GM20431 (cell line): ENCODE measurements around the gene LRMDA.

Source experiments
- in situ Hi-C: fragments of 300-500 bp; cut with MseI, MboI; formaldehyde crosslinking; loops from one replicate; pipeline ENCODE4 v1.15.0; 2020; ENCODE audit warnings: low sequenced_read_pairs; ENCODE audit not compliant: unreplicated experiment

The LRMDA gene

DNA sequence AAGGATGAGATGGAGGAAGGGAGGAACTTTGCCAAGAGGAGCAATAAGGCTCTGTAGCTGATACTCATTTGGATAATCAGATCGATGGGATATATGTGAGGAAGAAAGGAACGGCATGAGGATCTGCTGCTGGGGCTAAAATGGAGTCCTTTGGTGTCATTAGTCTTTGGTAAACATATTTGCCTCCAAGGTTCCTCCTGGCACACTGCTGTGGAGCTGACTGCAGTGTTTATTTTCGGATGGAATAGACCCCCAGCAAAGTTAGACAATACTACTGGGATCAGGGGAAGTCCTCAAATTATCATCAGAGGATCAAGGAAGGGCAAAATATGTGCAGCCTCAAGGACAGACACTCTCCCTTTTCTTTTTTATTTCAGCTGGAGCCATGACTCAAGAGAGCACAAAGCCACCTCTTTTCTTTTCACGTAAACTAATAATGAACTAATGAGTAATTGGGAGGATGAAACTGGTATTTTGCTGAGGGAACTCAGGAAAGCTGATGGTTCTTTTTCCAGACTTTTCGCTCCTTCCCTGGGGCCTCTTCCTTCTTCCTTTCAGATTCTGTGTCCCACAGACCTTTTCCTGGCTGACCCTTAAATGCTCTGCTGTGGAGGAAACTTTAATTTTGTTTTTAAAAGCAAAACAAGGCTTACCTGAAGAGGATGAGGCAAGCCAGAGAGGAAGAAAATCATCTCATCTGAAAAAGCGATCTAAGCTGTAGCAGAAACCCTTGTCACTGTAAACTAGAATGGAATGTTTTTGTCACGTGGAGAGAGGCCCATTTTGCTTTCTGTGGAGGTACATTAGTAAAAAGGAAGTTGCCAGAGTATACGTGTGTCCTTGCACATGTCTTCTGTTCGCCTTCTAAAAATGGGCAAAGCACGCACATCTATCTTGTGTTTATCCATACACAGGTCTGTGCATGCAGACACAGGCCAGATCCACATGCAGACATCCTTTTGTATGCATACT, 33.3 kb downstream of the LRMDA start:
- in situ Hi-C loops, result no loop called here

- in situ Hi-C loops, result no loop called here
Observed at GRCh38 chr10:75465450-75465827, 34.0 kb downstream of the LRMDA start.

- in situ Hi-C loops, result no loop called here
Observed at GRCh38 chr10:75466001-75466400, 34.6 kb downstream of the LRMDA start.

DNA sequence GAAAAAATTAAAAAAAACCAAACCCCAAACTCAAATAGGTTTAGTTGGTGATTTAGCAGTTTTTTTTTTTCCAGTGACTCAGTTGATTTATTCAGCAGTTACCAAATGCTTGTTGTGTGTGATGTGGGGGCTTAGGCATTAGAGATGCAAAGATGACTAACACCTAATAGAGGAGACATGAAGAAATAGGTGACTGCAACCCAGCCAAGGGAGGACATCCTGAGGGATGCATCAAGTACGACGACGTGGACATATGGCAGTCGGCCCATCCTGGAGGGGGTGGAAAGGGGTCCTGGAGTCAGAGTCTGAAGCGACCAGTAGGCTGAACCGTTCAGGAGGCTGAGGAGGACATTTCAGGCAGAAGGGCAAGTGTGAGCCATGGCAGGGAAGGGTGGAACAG, 35.5 kb downstream of the LRMDA start:
- in situ Hi-C loops, result no loop called here

DNA sequence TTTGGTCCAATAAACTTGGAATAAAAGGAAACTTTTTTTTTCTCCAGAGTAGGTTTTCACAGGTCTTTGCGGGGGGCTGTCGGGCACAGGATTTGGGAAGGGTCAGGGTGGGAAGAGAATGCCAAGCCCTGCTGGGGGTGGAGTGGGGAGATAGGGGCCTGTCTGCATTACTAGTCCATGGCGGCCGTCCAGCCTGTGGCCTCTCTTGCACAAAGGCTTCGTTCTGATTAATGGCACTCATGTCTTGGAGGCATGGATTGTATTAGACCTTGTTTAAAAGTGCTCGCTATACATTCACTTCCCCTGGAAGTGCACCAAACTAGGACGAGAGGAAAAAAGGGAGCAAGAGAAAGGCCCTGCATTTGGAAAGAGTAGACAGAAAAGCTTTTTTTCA, 37.2 kb downstream of the LRMDA start:
- in situ Hi-C loops, result no loop called here

DNA sequence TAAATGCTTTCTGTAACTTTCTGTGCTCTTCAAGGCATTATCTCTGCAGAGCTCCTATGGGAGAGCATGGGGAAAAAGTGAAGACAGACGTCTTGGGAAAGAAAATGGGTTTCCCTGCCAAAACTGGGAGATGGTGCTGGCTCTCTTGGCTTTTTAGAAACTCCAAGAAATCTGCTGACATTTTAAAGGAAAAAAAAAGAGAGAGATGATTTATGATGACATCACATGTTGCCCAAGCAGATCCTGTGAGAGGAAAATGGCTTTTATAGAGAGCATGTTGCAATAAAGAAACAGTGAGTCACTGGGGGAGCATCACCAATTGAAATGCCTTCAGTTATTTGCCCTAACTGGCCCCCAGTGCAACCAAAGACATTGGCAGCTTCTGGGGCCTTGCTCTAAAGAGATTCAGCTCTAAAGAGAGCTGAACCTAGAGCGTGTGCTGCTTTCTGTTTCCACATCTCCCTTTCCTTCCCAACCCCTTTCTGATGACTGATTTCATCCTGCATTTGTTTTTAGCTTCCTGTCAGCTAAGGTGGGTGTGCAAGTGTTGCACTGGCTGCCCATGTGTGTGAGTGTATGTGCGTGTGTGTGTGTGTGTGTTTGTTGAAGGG, 37.7 kb downstream of the LRMDA start:
- in situ Hi-C loops, result no loop called here

DNA sequence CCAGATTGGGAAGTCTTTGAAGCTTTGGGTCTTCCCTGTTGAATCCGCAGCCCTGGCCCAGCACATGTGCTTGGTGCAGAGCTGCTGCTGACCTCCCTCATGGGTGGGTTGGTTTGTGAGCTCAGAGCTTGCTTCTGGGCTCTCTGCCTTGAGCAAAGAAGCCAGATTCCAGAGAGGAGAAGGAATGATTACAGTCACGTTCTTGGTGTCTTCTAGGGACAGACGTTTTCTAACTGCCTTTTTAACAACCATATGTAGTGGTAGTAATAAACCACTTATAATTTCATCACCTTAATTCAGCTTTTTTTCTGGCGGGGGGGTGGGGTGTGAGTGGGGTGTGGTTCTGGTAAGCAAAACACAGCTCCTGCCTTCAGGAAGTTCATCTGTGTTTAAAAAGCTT, 39.5 kb downstream of the LRMDA start:
- in situ Hi-C loops, result no loop called here

- in situ Hi-C loops, result no loop called here
Observed at GRCh38 chr10:75472685-75473084, 41.3 kb downstream of the LRMDA start.

GRCh38 chr10:75474106-75474505, 42.7 kb downstream of the LRMDA start:
- in situ Hi-C loops, result no loop called here

DNA sequence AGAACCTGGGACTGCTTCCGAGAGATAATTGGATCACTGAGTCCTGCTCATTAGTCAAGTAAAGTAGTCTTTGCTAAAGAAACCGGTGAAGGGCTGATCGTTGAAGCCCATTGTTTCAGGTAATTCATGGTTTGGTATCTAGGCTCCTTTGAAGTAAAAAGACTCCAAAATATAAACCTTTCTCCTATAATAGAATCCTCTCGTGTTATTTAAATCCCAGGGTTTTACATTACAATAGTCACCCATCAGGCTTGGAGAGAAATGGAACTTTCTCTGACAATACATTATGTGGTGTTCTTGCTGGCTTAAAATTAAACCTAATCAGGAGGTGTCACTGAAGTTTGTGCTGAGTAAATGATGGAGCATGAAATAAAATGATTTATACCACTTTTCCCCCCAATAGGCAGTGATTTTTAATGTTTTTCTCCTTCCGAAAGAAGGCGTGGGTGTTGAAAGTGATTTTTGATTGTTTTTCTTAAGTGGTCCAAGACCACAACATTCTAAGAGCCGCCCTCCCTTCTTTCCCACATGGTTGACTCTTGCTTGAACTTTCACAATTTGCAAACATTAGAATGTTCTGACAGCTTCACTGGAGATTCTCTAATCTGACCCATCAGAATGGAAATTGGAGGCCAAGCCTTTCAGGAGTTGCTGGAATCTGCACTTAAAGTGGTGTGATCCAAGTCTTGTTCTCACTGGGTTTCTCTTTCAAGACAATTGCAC, 44.2 kb downstream of the LRMDA start:
- in situ Hi-C loops, result no loop called here

DNA sequence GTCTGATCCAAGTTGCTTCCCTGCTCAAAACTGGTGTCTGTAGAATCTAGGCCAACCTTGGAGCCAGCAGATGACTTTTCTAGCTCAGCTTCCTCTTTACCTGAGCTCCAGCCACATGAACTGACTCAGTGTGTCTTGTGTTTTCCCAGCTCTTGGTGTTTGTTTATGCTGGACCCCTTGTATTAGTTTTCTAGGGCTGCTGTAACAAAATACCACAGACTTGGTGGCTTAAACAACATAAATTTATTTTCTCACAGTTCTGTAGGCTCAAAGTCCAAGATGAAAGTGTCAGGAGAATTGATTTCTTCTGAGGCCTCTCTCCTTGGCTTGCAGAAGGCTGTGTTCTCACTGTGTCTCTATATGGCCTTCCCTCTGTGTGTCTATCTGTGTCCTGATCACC, 45.1 kb downstream of the LRMDA start:
- in situ Hi-C loops, result no loop called here

- in situ Hi-C loops, result no loop called here
Observed at GRCh38 chr10:75476985-75477384, 45.6 kb downstream of the LRMDA start.

GRCh38 chr10:75477680-75478079, 46.3 kb downstream of the LRMDA start:
- in situ Hi-C loops, result no loop called here

- in situ Hi-C loops, result no loop called here
Observed at GRCh38 chr10:75480374-75480773, 49.0 kb downstream of the LRMDA start.

DNA sequence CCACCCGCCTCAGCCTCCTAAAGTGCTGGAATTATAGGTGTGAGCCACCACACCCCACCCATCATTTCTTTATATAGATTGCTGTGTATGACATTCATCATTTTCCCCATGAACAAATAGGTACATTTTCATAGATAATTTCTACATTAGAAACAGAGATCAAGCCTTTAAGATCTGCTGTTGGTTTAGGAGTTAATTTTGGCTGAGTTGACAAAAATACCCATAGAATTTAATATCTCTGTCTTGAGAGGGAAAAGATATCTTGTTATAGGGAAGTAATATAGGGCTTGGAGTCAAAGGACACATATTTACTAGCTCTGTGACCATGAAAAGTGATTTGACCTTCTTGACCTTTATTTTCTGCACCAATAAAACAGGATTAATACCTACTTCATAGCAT, 51.8 kb downstream of the LRMDA start:
- in situ Hi-C loops, result no loop called here

- in situ Hi-C loops, result no loop called here
Observed at GRCh38 chr10:75484717-75485116, 53.3 kb downstream of the LRMDA start.

- in situ Hi-C loops, result no loop called here
Observed at GRCh38 chr10:75486591-75486990, 55.2 kb downstream of the LRMDA start.

GRCh38 chr10:75487087-75487754, 55.8 kb downstream of the LRMDA start:
- in situ Hi-C loops, result no loop called here

GRCh38 chr10:75487755-75488125, 56.3 kb downstream of the LRMDA start:
- in situ Hi-C loops, result no loop called here

GRCh38 chr10:75492173-75492925, 60.9 kb downstream of the LRMDA start:
- in situ Hi-C loops, result no loop called here
